GM13977 (cell line): ENCODE measurements around the gene SNX21.

Experiments
- DNase-seq: peaks from one replicate; pipeline ENCODE4 v3.0.0; 2012; ENCODE audit warnings: low spot score
- CTCF ChIP-seq: IDR thresholded peaks from 2 replicates; pipeline ENCODE4 v1.5.1; 2012; ENCODE audit warnings: mild to moderate bottlenecking, control low read depth; ENCODE audit not compliant: insufficient read depth; ENCODE audit errors: extremely low read depth, missing control alignments
- in situ Hi-C: fragments of 300-500 bp; cut with MboI; formaldehyde crosslinking; loops from one replicate; pipeline ENCODE4 v1.12.0; 2022; ENCODE audit warnings: low sequenced_read_pairs, low pct_unique_long_range_greater_than_20kb, mixed read lengths, inconsistent platforms; ENCODE audit not compliant: unreplicated experiment

The SNX21 gene

DNA sequence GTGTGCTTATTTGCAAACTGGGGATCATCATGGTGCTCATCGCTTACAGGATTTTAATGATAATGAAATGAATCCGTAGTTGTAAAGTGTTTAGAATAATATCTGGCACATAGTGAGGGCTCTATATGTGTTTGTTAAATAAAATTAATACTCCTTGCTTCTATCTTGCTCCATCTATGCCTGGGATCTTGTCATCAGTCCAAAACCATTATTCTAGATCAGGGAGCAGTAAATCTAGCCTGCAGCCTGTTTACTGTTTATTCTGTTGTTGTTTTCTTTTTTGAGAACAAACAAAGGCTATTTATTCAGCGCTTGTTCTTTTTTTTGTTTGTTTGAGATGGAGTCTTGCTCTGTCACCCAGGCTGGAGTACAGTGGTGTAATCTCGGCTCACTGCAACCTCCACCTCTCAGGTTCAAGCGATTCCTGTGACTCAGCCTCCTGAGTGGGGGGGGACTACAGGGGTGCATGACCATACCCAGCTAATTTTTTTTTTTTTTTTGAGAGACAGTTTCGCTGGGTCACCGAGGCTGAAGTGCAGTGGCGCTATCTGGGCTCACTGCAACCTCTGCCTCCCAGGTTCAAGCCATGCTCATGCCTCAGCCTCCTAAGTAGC is 15.5 kb downstream of the SNX21 start:
- DNase-seq = no peak
- no peak for TF ChIP-seq CTCF
- in situ Hi-C loops = no loop called here

DNA sequence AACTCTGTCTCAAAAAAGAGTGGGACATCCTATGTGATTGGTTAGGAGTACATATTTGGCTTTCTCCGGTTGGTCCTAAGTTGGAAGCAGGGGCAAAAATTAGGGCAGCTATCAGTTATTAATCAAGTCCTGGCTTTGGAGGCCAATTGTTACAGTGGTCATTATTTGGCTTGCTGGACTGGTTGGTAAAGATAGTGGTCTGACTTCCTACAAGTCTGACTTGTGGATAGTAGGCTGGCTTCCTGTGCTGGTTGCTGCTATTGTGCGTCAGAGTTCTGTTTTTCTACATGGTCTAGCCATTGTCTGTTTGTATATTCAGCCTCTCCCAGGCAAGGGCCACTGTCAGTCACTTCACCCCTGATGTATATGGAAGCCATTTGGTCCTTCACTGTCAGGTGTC is 16.6 kb downstream of the SNX21 start:
- DNase-seq = no peak
- in situ Hi-C loops = no loop called here
- TF ChIP-seq CTCF = no peak

DNA sequence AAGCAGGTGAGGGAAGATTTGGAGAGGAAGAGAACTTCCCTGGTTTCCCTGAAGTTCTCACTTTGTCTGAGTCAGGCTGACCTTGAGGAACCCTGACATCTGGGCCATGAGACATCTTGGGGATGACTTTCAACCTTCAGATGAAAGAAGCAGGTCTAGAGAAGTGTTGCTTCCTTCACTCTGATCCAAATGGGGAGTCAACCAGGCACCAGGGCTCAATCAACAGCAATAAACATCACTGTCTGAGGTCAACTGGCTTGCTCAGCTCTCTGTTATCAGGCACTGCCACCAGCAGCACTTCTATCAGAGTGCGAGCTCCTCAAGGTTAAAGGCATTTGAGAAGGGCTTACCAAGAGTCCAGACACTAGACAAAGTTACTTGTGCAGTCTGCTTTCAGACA is 17.3 kb downstream of the SNX21 start:
- DNase-seq = no peak
- TF ChIP-seq CTCF = no peak
- in situ Hi-C loops = no loop called here

DNA sequence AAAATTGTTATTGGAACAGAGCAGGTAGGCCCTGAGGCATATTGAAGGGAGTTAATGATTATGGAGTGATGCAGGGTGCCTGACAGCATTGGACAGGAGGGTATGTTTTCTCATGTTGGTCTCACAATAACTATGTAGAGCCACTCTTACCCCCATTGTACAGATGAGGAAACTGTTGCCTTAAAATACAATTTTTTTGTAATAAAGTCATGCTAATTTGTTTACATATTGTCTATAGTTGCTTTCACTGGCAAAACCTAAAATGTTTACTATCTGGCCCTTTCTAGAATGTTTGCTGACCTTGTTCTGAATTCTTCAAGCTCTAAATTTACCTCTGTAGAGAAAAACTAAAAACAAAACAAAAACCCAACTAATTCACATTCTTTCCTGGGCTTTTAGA is 17.9 kb downstream of the SNX21 start:
- no peak for DNase-seq
- no peak for TF ChIP-seq CTCF
- in situ Hi-C loops = no loop called here

DNA sequence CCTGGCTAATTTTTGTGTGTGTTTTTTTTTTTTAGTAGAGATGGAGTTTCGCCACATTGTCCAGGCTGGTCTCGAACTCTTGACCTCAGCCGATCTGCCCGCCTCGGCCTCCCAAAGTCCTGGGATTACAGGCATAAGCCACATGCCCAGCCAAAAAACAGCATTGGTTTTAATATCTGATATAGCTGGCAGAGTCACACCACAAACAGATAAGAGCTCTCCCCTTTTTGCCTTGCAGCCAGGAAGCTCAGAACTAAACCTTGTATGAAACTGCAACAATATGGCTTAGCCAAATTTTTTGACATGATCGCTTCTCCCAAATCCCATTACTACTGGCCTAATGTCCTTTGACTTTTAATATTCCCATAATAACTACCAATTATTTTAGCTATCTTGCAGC is 18.7 kb downstream of the SNX21 start:
- no peak for TF ChIP-seq CTCF
- in situ Hi-C loops = no loop called here
- DNase-seq = no peak

DNA sequence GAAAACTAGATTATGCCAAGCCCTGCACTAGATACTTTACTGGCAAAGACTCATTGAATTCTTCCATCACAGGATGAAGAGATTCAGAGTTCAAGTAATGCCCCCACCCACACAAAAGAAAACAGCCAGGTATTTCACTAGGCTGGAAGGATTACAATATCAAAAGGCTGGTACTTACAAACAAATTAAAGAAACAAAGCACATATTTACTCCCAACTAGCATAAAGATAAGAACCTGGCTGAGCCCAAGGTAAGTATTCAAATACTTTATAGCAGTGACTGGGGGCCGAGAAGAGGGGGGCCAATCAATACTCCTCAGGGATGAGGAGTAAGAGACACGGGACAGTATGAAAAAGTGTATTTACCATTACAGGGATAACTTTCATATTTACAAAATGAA is 19.9 kb downstream of the SNX21 start:
- no peak for TF ChIP-seq CTCF
- in situ Hi-C loops = no loop called here
- no peak for DNase-seq
